Measurements from ENCODE around the gene SH2D3C.
A peak's percentile ranks its signal among the peaks of the same experiment; 100 is the strongest.

Gene SH2D3C

DNA sequence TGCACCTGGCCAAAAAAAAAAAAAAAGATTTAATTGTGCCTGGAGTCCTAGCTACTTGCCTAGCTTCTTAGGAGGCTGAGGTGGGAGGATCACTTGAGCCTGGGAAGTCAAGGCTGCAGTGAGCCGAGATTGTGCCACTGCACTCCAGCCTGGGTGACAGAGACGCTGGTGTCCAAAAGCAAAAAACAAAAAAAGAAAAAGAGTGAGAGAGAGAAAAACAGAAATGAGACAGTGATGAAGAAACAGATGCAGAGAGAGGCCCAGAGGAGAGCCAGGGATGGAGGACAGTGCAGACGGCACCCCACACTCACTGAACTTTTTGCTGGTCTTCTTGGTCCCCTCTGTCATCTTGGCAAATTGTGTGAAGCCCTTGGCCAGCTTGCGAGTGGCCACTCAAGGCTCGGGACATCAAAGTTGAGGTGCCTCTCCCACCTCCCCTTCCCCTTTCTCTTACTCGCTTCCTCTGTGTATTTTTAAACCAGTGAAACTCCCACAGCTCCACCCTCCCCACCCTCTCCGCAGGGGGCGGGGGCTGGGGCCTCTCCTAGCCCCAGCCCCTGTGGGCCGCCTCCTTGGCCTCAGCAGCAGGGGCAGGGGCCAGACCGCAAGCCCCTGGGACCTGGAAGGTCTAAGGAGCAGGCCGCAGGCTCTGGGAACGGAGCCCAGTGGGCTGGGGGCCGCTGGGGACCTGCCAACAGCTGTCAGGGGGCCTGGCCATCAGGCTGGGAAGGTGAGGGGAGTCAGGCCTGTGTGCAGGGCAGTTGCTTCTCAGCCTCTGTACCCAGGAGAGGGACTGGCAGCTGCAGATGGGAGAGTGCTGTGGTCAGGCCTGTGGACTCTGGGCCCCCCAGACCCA, at the start of gene SH2D3C:
SH2D3C (minus strand) TSS at position 387 of the 856 bp plus-strand sequence; CDS start at position 348, 39 bp downstream.
- Histone ChIP-seq H3K4me1 (no peaks in the 10 kb centered on the region), H3K4me3 (no peak within 1 kb of the TSS), H3K36me3 (replicated peaks) (no peaks in the 10 kb centered on the region), H3K27me3 (ENCODE audit: low read depth) (no peaks in the 10 kb centered on the region), H3K9me3 (no peaks in the 10 kb centered on the region)
- no peak for DNase-seq (ENCODE audit: low spot score in 2 of 2)
- in situ Hi-C loops (cut with MboI; ENCODE audit: low sequenced_read_pairs) = no loop called here

GRCh38 chr9:127826253-127826913, 47.9 kb upstream of the SH2D3C start:
- in situ Hi-C loops (cut with MboI; ENCODE audit: low sequenced_read_pairs) = no loop called here
- Histone ChIP-seq H3K27me3 (ENCODE audit: low read depth) (no peaks in the 10 kb centered on the region), H3K36me3 (replicated peaks) (no peaks in the 10 kb centered on the region), H3K9me3 (no peaks in the 10 kb centered on the region), H3K4me3 (no peak overlapping the region), H3K4me1 (no peaks in the 10 kb centered on the region)
- no peak for DNase-seq (ENCODE audit: low spot score in 2 of 2)

DNA sequence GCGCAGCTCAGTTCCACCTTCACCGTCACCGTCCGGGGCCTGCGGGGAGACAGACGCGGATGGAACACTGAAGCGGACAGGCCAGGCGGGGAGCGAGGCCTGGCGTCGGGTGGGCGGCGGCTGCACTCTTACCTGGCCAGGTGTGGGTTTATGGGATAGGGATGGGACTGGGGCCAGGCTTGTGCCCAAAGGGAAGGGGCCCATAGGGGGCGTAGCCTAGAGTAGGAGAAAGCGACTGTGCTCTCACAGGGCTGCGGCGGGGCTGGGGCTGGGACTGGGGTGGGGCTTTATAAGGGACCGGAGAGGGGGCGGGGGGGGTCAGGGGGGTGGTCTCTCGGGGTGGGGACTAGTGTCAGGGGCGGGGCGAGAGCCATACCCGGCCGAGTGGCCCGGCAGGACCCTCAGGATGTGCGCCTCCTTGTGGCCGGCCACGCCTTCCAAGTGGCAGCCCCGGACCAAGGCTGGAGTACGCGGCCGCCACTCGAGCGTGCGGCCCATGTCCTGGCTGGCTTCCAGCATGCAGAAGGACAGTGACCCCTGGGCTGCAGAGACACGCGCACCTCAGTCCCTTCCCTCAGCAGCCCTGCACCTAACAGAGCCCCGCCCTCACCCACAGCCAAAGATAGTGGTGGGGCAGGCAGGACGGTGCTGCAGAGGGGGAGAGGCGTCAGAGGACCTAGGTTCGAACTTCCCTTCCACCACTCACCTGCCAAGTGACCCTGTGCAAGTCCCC, 47.0 kb upstream of the SH2D3C start:
- Histone ChIP-seq H3K4me3 (no peak overlapping the region), H3K27me3 (ENCODE audit: low read depth) (no peaks in the 10 kb centered on the region), H3K36me3 (replicated peaks) (no peaks in the 10 kb centered on the region), H3K4me1 (no peaks in the 10 kb centered on the region), H3K9me3 (no peaks in the 10 kb centered on the region)
- in situ Hi-C loops (cut with MboI; ENCODE audit: low sequenced_read_pairs) = no loop called here
- peak; percentile 32 to 84 for DNase-seq (ENCODE audit: low spot score in 2 of 2)

DNA sequence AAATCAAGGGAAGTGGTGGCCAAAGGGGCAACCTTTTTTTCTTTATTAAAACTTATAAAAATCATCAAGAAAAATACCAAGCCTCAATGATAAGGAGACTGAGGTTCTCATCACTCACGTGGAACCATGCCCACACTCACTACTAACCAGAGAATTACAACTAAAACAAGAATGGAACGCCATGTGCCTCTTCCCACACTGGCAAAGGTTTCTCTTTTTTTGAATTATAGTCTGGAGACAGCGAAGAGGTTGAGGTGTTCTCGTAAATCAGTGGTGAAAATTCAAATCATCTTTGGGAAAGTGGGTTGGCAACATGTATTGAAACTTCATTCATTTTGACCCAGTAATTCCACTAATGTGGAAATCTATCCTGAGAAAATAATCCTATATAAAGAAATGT, 43.6 kb upstream of the SH2D3C start:
- Histone ChIP-seq H3K4me1 (no peaks in the 10 kb centered on the region), H3K36me3 (replicated peaks) (no peaks in the 10 kb centered on the region), H3K4me3 (no peak overlapping the region), H3K27me3 (ENCODE audit: low read depth) (no peaks in the 10 kb centered on the region), H3K9me3 (no peaks in the 10 kb centered on the region)
- no peak for DNase-seq (ENCODE audit: low spot score in 2 of 2)
- in situ Hi-C loops (cut with MboI; ENCODE audit: low sequenced_read_pairs) = no loop called here

DNA sequence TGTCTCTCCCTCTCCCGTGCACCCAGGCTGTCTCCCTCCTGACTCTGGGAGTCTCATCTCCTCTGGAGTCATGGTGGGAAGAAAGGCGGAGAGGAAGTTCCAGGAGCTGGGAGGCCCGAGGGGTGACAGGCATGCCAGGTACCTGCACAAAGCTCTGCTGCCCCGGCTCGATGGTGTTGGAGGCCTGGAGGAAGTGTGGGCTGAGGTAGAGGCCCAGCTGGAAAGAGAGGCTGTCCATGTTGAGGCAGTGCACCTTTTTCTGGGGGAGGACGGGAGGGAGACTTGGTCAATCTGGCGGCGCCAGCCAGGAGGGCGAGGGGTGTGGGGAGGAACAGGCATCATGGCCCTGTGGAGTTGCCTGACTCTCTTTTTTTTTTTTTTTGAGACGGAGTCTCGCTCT, 40.1 kb upstream of the SH2D3C start:
- no peaks in the 10 kb centered on the region for H3K4me1 ChIP-seq
- DNase-seq (ENCODE audit: low spot score in 2 of 2) = no peak
- no peak overlapping the region for H3K4me3 ChIP-seq
- in situ Hi-C loops (cut with MboI; ENCODE audit: low sequenced_read_pairs) = no loop called here
- H3K27me3 ChIP-seq (ENCODE audit: low read depth) = no peaks in the 10 kb centered on the region
- H3K36me3 ChIP-seq (replicated peaks) = peaks cover 11% of the 10 kb centered on the region; the same call in 1 of the 2 replicates
- no peaks in the 10 kb centered on the region for H3K9me3 ChIP-seq

DNA sequence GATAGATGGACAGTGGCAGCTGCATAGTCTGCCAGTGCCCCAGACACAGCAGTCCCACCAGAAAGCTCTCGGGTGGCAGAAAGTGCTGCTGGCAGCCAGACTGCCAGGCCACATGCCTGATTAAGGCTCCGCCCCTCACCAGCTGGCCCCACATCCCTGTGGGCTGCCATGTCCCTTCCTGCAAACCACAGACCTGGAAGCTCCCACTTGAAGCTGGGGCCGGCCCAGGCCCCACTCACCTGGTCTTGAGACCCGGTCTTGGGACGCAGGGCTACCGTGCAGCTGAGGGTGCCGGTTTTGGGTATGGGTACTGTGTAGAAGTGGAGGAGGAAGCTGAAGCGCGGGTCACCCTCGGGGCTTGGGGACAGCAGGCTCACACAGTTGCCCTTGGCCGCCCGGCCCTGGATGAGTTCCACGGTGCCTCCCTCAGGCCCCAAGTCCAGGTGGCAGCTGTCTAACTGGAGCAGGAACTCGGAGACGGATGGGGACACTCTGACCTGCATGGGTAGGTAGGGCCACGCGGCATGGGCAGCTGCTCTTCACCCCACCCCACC, 39.5 kb upstream of the SH2D3C start:
- DNase-seq (ENCODE audit: low spot score in 2 of 2) = no peak
- Histone ChIP-seq H3K9me3 (no peaks in the 10 kb centered on the region), H3K4me3 (no peak overlapping the region), H3K27me3 (ENCODE audit: low read depth) (no peaks in the 10 kb centered on the region), H3K36me3 (replicated peaks) (peaks cover 17% of the 10 kb centered on the region), H3K4me1 (no peaks in the 10 kb centered on the region)
- in situ Hi-C loops (cut with MboI; ENCODE audit: low sequenced_read_pairs) = no loop called here

- Histone ChIP-seq H3K9me3 (no peaks in the 10 kb centered on the region), H3K36me3 (replicated peaks) (peaks cover 26% of the 10 kb centered on the region), H3K27me3 (ENCODE audit: low read depth) (no peaks in the 10 kb centered on the region), H3K4me1 (no peaks in the 10 kb centered on the region), H3K4me3 (no peak overlapping the region)
- in situ Hi-C loops (cut with MboI; ENCODE audit: low sequenced_read_pairs) = no loop called here
- DNase-seq (ENCODE audit: low spot score in 2 of 2) = no peak
These were observed 38.3 kb upstream of the SH2D3C start for GRCh38 chr9:127816728-127817127.

GRCh38 chr9:127816362-127816725, 37.9 kb upstream of the SH2D3C start:
- peaks cover 29% of the 10 kb centered on the region for H3K36me3 ChIP-seq (replicated peaks)
- no peaks in the 10 kb centered on the region for H3K27me3 ChIP-seq (ENCODE audit: low read depth)
- DNase-seq (ENCODE audit: low spot score in 2 of 2) = no peak
- in situ Hi-C loops (cut with MboI; ENCODE audit: low sequenced_read_pairs) = no loop called here
- no peaks in the 10 kb centered on the region for H3K9me3 ChIP-seq
- H3K4me1 ChIP-seq = no peaks in the 10 kb centered on the region
- H3K4me3 ChIP-seq = no peak overlapping the region

GRCh38 chr9:127815512-127816361, 37.3 kb upstream of the SH2D3C start:
- no peak for DNase-seq (ENCODE audit: low spot score in 2 of 2)
- in situ Hi-C loops (cut with MboI; ENCODE audit: low sequenced_read_pairs) = no loop called here
- Histone ChIP-seq H3K9me3 (no peaks in the 10 kb centered on the region), H3K27me3 (ENCODE audit: low read depth) (no peaks in the 10 kb centered on the region), H3K36me3 (replicated peaks) (peaks cover 29% of the 10 kb centered on the region), H3K4me1 (no peaks in the 10 kb centered on the region), H3K4me3 (no peak overlapping the region)

- no peak overlapping the region for H3K4me3 ChIP-seq
- no peaks in the 10 kb centered on the region for H3K4me1 ChIP-seq
- H3K36me3 ChIP-seq (replicated peaks) = peaks cover 37% of the 10 kb centered on the region
- H3K9me3 ChIP-seq = no peaks in the 10 kb centered on the region
- H3K27me3 ChIP-seq (ENCODE audit: low read depth) = no peaks in the 10 kb centered on the region
- in situ Hi-C loops (cut with MboI; ENCODE audit: low sequenced_read_pairs) = no loop called here
- no peak for DNase-seq (ENCODE audit: low spot score in 2 of 2)
These were observed 36.4 kb upstream of the SH2D3C start for GRCh38 chr9:127814619-127815511.

- Histone ChIP-seq H3K4me1 (no peaks in the 10 kb centered on the region), H3K4me3 (no peak overlapping the region), H3K9me3 (no peaks in the 10 kb centered on the region), H3K27me3 (ENCODE audit: low read depth) (no peaks in the 10 kb centered on the region), H3K36me3 (replicated peaks) (peaks cover 40% of the 10 kb centered on the region)
- DNase-seq (ENCODE audit: low spot score in 2 of 2) = no peak
- in situ Hi-C loops (cut with MboI; ENCODE audit: low sequenced_read_pairs) = no loop called here
These were observed 35.3 kb upstream of the SH2D3C start for GRCh38 chr9:127813686-127814226.

DNA sequence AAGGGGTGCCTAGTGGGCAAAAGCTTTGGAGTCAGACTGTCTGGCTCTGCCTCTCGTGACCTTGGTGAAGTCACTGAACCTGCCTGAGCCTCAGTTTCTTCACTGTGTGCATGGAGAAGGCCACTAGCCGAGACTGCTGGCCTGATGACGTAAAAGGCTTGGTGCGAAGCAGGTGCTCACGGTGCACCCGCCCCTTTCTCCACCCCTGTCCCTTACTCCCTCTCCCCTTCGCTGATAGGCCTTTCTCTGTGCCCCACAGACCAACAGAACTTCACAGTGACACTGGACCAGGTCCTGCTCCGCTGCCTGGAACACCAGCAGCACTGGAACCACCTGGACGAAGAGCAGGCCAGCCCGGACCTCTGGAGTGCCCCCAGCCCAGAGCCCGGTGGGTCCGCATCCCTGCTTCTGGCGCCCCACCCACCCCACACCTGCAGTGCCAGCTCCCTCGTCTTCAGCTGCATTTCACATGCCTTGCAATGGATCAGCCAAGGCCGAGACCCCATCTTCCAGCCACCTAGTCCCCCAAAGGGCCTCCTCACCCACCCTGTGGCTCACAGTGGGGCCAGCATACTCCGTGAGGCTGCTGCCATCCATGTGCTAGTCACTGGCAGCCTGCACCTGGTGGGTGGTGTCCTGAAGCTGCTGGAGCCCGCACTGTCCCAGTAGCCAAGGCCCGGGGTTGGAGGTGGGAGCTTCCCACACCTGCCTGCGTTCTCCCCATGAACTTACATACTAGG, 34.6 kb upstream of the SH2D3C start:
- Histone ChIP-seq H3K4me3 (no peak overlapping the region), H3K27me3 (ENCODE audit: low read depth) (no peaks in the 10 kb centered on the region), H3K4me1 (no peaks in the 10 kb centered on the region), H3K36me3 (replicated peaks) (peaks cover 45% of the 10 kb centered on the region), H3K9me3 (no peaks in the 10 kb centered on the region)
- DNase-seq (ENCODE audit: low spot score in 2 of 2) = no peak
- in situ Hi-C loops (cut with MboI; ENCODE audit: low sequenced_read_pairs) = no loop called here

Data from HAP-1 (cell line).